ENCODE results near the gene KSR2. TPM values are rescaled to one million over a fixed set of nuclear protein-coding genes. Genes with fewer than 3 reads are reported as not detected.

Gene KSR2
- total and polyA plus RNA-seq, 7 donors: under 0.01 to 1.1 (median 0.41) TPM

DNA sequence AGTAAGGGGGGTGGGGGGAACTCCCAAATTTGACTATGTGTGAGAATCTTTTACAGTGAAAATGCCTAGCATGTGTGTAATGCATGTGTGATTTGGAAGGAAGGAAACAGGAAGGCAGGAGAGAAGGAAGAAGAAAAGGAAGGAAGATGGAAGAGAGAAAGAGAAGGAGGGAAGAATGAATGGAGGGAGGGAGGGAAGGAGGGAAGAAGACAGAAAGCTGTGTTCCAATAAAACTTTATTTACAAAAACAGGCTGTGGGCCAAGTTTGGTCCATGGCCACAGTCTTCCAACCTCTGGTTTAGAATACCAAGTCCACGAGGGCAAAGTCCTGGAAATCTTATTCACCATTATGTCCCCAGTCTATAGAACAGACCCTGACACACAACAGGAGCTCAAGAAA, 278.9 kb downstream of the KSR2 start:
- Histone ChIP-seq H3K36me3 (no peaks in the 10 kb centered on the region), H3K9me3 (no peaks in the 10 kb centered on the region), H3K27ac (no peak overlapping the region), H3K4me1 (no peaks in the 10 kb centered on the region), H3K27me3 (no peaks in the 10 kb centered on the region), H3K4me3 (no peak overlapping the region)
- no peak for DNase-seq
- TF ChIP-seq POLR2A (IDR thresholded peaks at IDR 0.05): no peak
- no peak for TF ChIP-seq EP300 (IDR thresholded peaks at IDR 0.05)
- TF ChIP-seq POLR2AphosphoS5 (IDR thresholded peaks at IDR 0.05): no peak
- TF ChIP-seq CTCF (IDR thresholded peaks at IDR 0.05): no peak
- intact Hi-C loops (cut with DNase I): no loop called here
- WGBS, 2 donors: 74 to 75% methylated on average over 1 of the region's 1 CpG

GRCh38 chr12:117688446-117688845, 280.3 kb downstream of the KSR2 start:
- no peak overlapping the region for H3K4me3 ChIP-seq
- no peaks in the 10 kb centered on the region for H3K36me3 ChIP-seq
- intact Hi-C loops (cut with DNase I): no loop called here
- H3K27me3 ChIP-seq: no peaks in the 10 kb centered on the region
- no peak for TF ChIP-seq CTCF (IDR thresholded peaks at IDR 0.05)
- no peak for TF ChIP-seq POLR2AphosphoS5 (IDR thresholded peaks at IDR 0.05)
- TF ChIP-seq POLR2A (IDR thresholded peaks at IDR 0.05): no peak
- no peak for TF ChIP-seq EP300 (IDR thresholded peaks at IDR 0.05)
- no peak overlapping the region for H3K27ac ChIP-seq
- H3K4me1 ChIP-seq: no peaks in the 10 kb centered on the region
- H3K9me3 ChIP-seq: no peaks in the 10 kb centered on the region
- DNase-seq: no peak
- WGBS, 2 donors: 90 to 93% methylated on average over 5 of the region's 5 CpGs

- H3K27me3 ChIP-seq: peaks cover 0 to 4% (median 0%) of the 10 kb centered on the region in 3 donors
- DNase-seq: peak; percentile 76
- TF ChIP-seq POLR2A (IDR thresholded peaks at IDR 0.05) (no peak), POLR2AphosphoS5 (IDR thresholded peaks at IDR 0.05) (no peak), CTCF (IDR thresholded peaks at IDR 0.05) (no peak), EP300 (IDR thresholded peaks at IDR 0.05) (no peak)
- H3K27ac ChIP-seq: no peak overlapping the region
- intact Hi-C loops (cut with DNase I): no loop called here
- no peaks in the 10 kb centered on the region for H3K4me1 ChIP-seq
- 51 to 65% methylated on average over 8 of the region's 8 CpGs for WGBS, 2 donors
- no peak overlapping the region for H3K4me3 ChIP-seq
- H3K9me3 ChIP-seq: no peaks in the 10 kb centered on the region
- H3K36me3 ChIP-seq: no peaks in the 10 kb centered on the region
These were observed 281.8 kb downstream of the KSR2 start for GRCh38 chr12:117686911-117687377.

DNA sequence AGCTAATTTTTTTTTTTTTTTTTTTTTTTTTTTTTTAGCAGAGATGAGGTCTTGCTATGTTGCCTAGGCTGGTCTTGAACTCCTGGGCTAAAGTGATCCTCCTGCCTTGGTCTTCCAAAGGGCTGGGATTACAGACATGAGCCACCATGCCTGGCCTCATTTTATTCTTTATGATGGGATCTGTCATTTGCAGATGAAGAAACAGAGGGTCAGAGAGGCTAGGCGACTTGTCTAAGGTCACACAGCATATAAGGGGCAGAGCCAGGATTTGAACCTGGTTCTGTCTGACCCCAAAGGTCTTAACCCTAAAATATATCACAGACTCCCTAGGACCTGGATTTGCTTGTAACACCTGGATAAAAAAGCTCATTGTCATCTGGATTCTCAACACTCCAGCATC, 282.6 kb downstream of the KSR2 start:
- WGBS, 2 donors: 89 to 96% methylated on average over 1 of the region's 1 CpG
- DNase-seq: no peak
- no peaks in the 10 kb centered on the region for H3K4me1 ChIP-seq
- intact Hi-C loops (cut with DNase I): no loop called here
- TF ChIP-seq EP300 (IDR thresholded peaks at IDR 0.05) (no peak), POLR2AphosphoS5 (IDR thresholded peaks at IDR 0.05) (no peak), POLR2A (IDR thresholded peaks at IDR 0.05) (no peak), CTCF (IDR thresholded peaks at IDR 0.05) (no peak)
- H3K27ac ChIP-seq: peak overlapping the region in 1 of 4 donors; percentile 55
- no peak overlapping the region for H3K4me3 ChIP-seq
- H3K9me3 ChIP-seq: no peaks in the 10 kb centered on the region
- no peaks in the 10 kb centered on the region for H3K36me3 ChIP-seq
- peaks cover 0 to 4% (median 0%) of the 10 kb centered on the region in 3 donors for H3K27me3 ChIP-seq
